GM04503 (cell line): ENCODE results near the gene PLA2G15.
"Not testable (repeated sequence)": the region's sequence is repeated elsewhere in the genome, so short reads cannot be mapped to it uniquely, and the experiment has no call there.

Experiments
- DNase-seq: peaks from one replicate; pipeline ENCODE4 v3.0.0-alpha.2; 2012; ENCODE audit warnings: low read depth

The PLA2G15 gene

GRCh38 chr16:68279726-68280558, 34.8 kb downstream of the PLA2G15 start:
- DNase-seq: no peak

GRCh38 chr16:68281368-68282063, 36.3 kb downstream of the PLA2G15 start:
- DNase-seq: no peak

GRCh38 chr16:68282064-68282452, 36.9 kb downstream of the PLA2G15 start:
- no peak for DNase-seq

DNA sequence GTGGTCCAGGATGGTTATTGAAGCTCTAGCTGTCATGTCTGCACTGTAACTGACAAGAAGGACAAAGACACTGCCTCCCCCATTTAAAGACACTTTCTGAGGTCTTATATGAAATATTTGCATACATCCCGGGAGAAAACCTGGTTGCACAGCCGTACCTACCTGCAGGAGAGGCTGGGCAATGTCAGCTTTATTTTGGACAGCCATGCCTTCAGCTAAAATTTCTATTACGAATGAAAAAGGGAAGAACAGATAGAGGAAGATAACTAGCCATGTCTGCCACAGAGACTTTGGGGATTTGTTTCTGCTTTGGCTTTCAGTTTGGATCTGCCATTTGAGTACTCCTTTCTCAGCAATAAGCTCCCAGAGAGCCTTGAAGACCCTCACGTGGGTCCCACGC, 38.2 kb downstream of the PLA2G15 start:
- no peak for DNase-seq

DNA sequence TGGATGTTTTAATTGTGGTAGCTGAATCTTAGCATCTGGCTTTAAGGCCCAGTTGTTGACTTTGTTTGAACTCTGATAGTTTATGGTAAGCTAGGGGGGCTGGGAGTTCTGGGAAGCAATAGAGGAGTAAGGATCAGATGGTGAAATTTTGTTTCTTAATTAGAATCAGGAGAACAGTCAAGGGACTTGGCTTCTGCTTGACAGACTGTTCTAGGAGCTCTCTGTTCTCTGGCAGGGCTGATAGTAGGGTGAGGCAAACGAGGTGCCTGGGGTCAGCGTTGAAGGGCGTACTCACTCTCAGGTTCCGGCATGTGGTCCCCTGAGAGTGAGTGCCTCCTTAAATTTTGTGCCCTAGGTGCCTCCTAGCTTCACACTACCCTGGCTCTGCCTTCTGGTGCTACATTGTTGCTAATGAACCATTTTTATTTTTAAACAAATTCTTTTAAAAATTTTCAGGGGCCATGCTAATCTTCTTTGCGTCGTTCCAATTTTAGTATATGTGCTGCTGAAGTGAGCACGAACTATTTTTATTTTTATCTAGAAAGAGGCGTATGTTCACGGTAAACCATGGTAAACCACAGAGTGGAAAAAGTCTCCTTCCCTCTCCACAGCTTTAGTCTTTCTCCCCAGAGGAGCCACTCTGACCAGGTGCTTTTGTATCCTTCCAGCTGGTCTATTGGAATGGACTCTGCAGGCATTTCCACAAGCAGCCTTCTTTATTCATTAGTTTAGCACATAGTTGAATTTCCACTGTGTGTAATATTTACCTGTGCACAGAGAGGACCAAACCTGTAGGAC, 38.8 kb downstream of the PLA2G15 start:
- DNase-seq: no peak

DNA sequence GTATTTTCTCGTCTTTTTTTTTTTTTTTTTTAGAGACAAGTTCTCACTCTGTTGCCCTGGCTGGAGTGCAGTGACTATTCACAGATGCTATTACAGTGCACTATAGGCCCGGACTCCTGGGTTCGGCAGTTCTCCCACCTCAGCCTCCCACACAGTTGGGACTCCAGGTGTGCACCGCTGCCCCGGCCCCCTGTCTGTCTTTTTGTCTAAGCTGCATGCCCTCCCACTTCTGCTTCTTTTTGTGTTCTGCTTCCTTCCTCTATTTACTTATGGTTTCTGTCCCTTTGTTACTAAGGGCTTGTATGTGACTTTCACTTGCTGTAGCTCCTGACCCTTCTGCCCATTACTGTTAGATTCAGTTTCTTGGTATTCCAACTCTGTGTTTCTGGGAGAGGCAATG, 39.7 kb downstream of the PLA2G15 start:
- DNase-seq: no peak

GRCh38 chr16:68285683-68286082, 40.5 kb downstream of the PLA2G15 start:
- DNase-seq: no peak

DNA sequence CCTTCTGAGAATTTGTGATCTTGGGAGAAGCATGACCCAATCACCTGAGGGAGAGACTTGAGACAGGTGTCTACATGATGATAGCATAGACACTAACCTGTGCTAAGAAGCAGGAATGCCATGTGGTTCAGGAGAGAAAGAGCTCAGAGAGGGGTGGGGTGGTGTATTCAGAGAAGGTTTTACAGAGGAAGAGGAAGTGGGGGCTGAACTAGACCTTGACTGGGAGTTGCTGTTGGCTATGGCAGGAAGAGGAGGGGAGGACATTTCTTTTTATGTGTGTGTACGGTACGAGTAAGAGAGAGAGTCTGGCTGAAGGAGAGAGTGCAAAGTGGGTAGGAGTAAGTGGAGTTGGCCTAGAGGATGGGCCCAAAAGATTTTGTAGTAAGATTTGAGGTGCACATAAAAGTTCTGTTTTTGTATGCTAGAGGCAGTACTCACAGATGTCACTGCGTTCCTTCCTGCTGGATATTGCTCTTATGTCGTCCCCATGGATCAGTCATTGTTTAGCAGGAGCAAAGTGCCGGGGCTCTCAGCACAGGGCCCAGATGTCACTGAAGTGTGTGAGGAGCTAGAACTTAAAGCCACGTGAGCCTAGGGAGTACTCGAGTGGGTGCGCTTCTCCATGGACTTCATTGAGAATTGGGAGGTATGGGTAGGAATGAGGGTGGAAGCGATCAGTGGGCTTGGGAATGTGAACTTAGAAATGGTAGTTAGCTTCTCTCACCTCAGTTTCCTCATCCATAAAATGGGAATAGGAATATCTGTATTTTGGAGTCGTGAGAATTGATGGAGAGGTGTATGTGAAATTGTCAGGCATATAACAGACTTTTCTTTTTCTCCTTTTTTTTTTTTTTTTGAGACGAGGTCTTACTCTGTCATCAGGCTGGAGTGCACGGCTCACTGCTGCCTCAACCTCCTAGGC, 41.2 kb downstream of the PLA2G15 start:
- DNase-seq: no peak

- peak; percentile 88 for DNase-seq
Observed at GRCh38 chr16:68287276-68288251, 42.4 kb downstream of the PLA2G15 start.

- DNase-seq: no peak
Observed at GRCh38 chr16:68288252-68288650, 43.1 kb downstream of the PLA2G15 start.

- not testable (repeated sequence) for DNase-seq
Observed at GRCh38 chr16:68288796-68289195, 43.6 kb downstream of the PLA2G15 start.

GRCh38 chr16:68289202-68289601, 44.0 kb downstream of the PLA2G15 start:
- no peak for DNase-seq

DNA sequence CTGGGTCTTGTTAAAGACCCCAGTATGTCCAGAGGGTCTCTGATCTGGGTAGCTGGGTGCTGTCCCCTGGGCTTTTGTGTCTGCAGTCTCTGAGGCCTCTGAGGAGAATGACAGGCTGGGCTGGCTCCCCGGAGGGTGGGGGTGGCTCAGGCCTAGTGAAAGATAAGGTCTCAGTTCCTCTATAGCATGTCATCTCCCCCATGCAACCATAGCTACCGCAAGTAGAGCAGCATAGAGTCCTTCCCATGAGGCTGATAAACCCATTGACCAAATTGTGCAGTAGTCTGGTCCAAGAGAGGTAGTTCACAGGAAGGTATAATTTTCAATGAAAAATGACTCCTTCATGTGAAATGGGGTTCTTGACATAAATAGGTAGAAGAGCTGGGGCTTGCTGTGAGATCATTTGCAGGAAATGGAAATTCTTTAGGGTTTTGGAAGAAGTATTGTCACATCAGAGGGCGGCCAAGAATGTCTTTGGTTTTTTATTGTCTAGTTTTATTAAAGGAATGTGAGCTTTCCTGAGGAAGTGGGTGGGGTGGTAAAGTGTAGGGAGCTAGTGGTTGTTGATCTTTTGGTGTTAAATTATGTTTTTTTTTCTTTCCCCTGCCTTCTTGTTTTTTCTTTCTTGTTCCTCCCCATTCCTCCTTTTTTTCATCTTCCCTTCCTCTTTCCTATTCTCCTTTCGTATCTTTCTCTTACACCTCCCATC, 44.6 kb downstream of the PLA2G15 start:
- DNase-seq: peak; percentile 12

DNA sequence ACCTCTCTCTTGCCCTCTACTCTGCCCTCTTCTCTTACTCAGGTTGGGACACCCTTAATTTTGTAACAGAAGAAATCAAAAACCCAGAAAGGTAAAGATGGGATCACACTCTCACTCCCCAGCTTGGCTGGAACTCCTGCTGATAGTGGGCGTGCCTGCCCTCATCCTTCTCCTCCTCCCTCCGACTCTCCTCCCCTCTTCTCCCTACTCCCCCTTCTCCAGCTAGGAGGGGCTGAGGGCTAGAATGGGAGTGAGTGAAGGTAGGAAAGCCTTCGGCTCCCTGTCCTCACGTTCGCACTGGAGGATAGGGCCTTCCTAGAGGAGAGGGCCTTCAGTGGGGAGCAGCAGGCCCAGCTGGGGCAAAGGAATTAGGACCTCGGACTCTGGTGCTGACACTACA, 45.3 kb downstream of the PLA2G15 start:
- no peak for DNase-seq

DNA sequence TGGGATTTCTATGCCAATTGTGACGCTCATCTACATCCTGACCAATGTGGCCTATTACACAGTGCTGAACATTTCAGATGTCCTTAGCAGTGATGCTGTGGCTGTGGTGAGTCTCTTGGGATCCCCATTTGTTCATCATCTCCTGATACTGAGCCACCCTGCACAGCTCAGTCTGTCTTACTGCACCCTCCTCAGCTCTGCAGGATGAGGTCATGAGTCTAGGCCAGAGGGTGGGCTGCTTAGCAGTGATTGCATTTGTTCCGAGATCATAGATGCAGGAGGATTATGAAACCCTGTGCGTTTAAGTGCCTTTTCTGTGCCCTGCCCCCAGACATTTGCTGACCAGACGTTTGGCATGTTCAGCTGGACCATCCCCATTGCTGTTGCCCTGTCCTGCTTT, 46.1 kb downstream of the PLA2G15 start:
- DNase-seq: no peak

DNA sequence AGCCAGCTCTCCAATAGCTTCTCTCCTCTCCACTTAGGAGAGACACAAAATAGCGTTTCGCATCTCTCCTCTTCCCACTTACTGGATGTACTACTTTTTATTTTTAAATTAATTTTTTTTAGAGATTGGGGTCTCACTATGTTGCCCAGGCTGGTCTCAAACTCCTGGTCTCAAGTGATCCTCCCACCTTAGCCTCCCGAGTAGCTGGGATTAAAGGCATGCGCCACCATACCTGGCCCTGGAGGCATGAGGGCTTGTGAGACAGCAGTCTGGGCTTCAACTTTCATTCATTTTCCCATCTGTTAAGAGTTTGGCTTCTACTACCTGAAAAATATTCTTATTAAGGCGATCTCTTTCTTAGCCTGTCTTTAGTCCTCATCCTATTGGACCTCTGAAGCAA, 47.3 kb downstream of the PLA2G15 start:
- no peak for DNase-seq

DNA sequence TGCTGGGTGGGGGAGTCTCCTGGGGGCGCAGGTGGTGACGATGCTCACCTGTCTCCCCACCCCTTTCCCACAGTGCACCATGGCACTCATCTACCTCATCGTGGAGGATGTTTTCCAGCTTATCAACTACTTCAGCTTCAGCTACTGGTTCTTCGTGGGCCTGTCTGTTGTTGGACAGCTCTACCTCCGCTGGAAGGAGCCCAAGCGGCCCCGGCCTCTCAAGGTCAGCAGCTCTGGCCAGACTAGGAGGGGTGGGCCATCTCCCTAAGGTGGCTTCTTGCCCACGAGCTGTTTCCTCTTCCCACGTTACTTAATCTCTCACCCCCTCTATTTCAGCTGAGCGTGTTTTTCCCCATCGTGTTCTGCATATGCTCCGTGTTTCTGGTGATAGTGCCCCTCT, 51.1 kb downstream of the PLA2G15 start:
- no peak for DNase-seq

DNA sequence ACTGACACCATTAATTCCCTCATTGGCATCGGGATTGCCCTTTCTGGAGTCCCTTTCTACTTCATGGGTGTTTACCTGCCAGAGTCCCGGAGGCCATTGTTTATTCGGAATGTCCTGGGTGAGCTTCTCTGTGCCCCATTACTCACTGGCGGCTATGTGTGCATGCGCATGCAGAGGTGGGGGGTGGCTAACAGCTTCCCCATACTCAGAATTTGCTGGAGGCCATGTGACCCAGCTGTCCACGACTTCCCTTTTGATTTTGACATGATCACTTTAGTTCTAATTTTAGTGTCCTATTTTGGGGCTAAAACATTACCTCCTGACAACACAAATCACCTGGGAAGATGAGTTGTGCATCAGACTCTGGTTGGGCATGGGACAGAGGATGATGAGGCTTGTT, 51.5 kb downstream of the PLA2G15 start:
- DNase-seq: no peak

DNA sequence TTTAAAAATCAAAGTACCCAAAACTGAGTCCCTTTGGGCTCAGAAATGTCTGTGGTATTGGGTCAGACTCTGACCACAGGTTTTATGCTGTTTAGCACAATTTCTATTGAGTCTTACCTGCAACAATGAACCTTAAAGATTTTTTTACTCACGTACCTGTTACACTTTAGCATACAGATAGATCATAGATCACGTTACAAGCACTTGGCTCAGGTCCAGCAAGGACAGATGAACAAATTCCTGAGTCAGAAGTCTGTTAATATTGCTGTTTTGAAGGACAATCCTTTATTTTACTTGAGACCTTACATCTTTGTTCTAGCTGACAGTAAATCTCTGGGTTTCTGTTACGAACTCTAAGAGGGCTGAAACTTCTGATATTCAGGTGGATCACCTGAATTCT, 52.7 kb downstream of the PLA2G15 start:
- DNase-seq: no peak

- DNase-seq: no peak
Observed at GRCh38 chr16:68298312-68298711, 53.1 kb downstream of the PLA2G15 start.
